GM21423 (cell line): ENCODE data around the gene RAMACL.
"Not testable (repeated sequence)": the region's sequence is repeated elsewhere in the genome, so short reads cannot be mapped to it uniquely, and the experiment has no call there.

Source experiments
- ATAC-seq: cut with Tn5 transposase; IDR thresholded peaks from one replicate; pipeline ENCODE4 v1.9.1; 2021; ENCODE audit warnings: mild to moderate bottlenecking, moderate library complexity; ENCODE audit not compliant: unreplicated experiment

Gene RAMACL

DNA sequence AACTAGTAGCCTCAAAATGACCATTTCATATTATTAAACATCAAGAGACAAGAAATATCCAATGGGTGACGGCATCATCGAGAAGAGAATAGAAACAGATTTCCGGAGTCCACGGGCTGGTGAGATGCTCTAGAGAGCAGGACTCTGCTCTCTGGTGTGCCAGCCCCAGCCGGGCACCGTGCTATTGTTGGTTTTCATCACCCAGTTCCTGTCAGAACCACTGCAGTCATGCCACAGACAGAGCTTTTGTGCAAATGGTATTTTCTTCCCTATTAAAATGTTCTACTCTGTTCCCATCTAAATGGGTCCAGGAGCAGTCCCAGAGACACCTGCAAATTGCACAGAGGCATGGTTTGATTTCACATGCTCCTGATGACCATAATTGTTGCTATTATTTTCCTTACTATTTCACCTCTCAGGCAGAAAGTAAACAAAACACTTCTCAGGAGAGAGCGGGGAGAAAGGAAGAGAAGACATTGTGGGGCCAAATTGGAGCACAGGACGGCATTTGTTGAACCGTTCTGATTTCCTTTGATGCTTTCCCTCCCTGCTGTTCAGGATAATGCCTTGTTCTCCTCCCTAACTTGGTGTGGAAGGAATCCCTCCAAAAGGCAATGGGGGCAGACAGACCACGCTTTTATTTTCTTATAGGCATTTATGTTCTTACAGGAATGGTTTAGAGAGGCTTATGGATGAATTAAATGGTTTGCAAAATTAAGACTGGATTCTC, 11.4 kb upstream of the RAMACL start:
- ATAC-seq: no peak

DNA sequence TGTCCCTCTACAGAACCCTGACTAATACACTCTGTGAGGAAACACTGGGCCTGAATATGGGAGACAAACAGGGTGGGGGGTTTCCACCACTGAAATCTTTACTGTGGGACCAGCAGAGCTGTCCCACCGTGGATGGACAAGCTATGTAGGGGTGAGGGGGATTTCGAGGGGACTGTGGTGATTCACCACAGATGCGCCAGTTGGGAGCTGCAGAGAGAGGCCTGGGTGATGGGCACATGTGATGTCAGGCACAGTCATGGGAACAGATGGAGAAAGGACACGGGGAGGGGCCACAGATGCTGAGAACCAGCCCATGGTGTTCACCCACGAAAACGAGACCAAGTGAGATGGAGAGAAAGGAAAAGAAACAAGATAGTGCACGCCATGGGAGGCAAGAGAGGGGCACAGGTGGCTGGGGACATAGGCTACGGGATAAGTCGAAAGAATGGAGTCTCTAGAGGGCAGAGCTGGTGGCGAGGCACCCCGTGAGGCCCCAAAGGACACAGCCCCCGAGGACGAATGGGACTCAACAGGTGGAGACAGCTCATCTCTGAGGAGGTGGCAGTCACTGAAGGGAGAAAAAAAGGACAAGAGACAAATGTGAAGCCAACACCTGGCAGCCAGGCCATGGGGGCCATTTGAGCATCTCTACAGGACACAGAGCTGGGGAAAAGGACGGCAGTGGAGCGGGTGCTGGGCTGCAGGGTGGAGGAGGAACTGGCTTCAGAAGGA, 10.5 kb upstream of the RAMACL start:
- ATAC-seq: no peak

- no peak for ATAC-seq
Observed at GRCh38 chr6:166595949-166596348, 9.5 kb upstream of the RAMACL start.

DNA sequence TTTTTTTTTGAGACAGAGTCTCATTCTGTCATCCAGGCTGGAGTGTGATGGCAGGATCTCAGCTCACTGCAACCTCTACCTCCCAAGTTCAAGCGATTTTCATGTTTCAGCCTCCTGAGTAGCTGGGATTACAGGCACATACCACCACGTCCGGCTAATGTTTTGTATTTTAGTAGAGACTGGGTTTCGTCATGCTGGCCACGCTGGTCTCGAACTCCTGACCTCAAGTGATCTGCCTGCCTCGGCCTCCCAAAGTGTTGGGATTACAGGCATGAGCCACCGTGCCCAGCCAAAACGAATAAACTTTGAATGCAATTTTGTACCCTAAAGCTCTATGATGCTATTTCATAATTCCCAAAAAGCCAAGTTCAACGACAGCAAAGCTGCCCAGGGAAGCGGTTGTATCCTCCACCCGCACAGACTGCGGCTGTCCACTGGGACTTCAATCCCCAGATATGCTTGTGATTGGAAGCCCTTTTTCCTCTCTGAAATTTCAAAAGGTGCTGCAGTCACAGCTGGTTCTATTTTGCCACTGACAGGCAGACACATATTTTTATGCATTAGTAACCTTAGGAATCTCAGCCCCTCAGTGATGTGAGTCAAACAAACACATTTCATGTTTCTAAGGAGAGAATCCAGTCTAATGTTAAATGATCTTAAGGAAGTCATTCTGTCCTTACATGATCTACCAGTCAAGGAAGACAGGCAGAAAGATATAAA, 8.7 kb upstream of the RAMACL start:
- ATAC-seq: no peak

- ATAC-seq: no peak
Observed at GRCh38 chr6:166592821-166593220, 6.3 kb upstream of the RAMACL start.

DNA sequence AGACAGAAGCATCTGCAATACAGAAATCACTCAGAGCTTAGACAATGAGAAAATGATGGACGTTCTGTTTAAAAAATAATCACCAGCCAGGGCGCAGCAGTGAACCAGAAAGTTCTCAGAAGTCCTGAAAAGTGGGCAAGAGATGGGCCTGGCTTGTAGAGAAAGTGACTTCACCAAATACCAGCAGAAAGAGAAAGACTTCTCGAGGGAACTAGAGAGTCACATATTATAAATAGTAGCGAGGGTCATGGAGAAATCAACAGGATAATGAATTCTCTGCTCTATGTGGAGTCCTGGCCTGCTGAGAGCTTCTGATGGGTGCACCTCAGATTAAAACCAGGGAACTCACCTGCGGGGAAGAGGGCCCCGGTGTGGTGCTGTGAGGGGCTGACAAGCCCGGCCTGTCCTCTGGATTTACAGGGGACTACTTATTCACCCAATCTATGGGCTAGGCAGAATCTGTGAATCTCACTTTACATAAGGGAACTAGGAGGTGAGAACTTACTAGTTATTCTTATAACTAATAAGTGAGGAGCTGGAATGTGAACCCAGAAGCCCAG, 5.6 kb upstream of the RAMACL start:
- ATAC-seq: no peak

DNA sequence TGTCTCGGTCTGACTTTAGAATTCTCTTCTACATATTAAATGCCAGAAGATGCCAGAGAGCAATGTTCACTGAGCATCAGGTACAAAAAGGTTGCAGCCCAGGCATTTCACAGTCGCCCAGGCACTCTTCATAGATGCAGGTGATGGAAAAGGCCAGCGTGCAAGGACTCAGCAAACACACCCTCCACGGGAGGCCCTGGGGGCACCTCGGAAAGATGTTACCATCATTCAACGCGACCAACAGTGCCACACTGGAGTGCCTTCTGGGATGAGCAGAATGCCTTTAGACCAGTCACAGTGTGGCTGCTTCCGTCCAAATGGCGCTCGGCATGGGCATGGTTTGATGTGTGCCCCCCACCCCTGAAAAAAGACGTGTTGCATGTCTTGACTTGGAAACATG, 4.5 kb upstream of the RAMACL start:
- no peak for ATAC-seq

GRCh38 chr6:166589786-166590574, 3.5 kb upstream of the RAMACL start:
- no peak for ATAC-seq

DNA sequence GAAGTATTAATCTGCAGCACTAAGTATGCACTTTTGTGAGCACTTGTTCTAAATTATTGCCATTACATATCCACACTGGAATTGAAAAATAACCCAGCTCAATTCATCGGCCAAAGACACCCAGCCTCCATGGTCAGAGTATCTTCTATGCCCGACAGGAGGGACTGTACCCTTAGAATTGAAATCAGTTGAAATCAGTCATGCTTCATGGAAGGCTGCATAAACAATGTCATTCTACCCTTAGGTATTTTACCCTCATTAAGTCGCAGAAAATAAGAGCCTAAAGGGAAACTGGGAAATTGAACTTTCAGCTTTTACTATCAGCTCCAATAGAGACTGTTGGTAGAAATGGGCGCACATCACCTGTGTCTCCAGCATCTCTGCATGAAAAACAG, 2.9 kb upstream of the RAMACL start:
- ATAC-seq: no peak

DNA sequence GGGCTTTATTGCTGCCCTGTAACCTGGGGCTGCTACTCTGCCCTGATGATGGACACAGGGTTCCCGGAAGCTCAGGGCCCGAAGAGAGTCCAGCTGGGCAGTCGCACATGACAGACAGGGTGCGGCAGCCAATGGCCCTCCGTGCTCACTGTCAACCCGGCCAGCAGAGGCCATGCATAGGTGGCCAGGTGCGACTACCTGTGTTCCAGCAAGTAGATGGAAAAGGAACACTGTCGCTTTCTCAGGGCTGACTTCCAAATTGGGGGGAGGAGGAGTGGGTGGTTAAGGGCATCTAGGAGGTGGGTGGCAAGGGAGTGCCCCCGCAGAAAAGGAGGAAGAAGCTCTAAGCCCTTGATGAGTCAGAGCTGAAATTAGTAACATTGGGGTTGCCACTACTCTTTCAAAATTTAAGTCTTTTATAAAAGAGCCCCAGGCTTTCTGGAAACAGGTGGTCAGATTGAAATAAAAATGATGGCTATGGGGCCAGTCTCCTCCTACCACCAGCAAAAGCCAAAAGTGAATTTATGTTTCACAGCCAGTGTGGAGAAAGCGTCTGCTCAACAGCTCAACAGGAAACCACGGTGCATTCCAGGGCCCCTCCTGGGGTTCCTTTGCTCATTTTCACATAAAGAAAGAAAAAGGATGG, 2.3 kb upstream of the RAMACL start:
- peak; percentile 25 for ATAC-seq

GRCh38 chr6:166587631-166588413, 1.3 kb upstream of the RAMACL start:
- ATAC-seq: peak; percentile 78

GRCh38 chr6:166584853-166585429, 1.5 kb downstream of the RAMACL start:
- ATAC-seq: no peak

- ATAC-seq: no peak
Observed at GRCh38 chr6:166584155-166584554, 2.3 kb downstream of the RAMACL start.

GRCh38 chr6:166583230-166583965, 3.1 kb downstream of the RAMACL start:
- no peak for ATAC-seq

GRCh38 chr6:166582258-166582657, 4.2 kb downstream of the RAMACL start:
- no peak for ATAC-seq

DNA sequence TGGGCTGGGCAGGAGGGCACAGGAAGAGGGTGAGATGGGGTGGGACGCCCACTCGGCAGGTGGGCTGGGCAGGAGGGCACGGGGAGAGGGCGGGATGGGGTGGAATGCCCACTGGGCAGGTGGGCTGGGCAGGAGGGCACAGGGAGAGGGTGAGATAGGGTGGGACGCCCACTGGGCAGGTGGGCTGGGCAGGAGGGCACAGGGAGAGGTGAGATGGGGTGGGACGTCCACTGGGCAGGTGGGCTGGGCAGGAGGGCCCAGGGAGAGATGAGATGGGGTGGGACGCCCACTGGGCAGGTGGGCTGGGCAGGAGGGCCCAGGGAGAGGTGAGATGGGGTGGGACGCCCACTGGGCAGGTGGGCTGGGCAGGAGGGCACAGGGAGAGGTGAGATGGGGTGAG, 4.7 kb downstream of the RAMACL start:
- ATAC-seq: not testable (repeated sequence)

DNA sequence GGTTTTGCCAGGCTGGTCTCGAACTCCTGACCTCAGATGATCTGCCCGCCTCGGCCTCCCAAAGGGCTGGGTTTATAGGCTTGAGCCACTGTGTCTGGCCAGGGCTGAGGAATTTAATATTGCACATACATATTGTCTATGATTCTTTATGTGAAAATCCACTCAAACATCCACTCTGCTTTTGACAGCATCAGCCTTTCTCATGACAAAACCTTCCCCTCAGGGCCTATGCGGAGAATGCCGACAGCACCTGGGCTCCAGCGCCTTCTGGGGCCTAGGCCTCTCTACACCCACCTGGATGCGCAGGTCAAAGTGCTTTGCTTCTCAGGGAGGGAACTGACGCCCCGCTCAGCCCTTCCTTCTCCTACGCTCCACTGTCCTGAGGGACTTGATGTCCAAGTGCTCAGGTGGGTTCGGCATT, 5.4 kb downstream of the RAMACL start:
- ATAC-seq: no peak
